CD4-positive, alpha-beta T cell (primary cell): ENCODE measurements around the gene DHODH. TPM values are rescaled to one million over a fixed set of nuclear protein-coding genes. Genes with fewer than 3 reads are reported as not detected.

ENCODE experiments used
- ATAC-seq: fragments of 200-7000 bp; cut with Tn5 transposase; one replicate; pipeline ENCODE4 v1.10.0; 2022; ENCODE audit warnings: mild to moderate bottlenecking; ENCODE audit not compliant: poor library complexity
- CTCF ChIA-PET: fragments of 350-600 bp; sonication (Branson Sonifier 250); formaldehyde crosslinking; loops from one replicate; lab custom pipeline; 2021; ENCODE audit warnings: antibody characterized with exemption, inconsistent platforms; lab: Charles Lee
- POLR2A ChIA-PET: fragments of 350-600 bp; sonication (Branson Sonifier 250); formaldehyde crosslinking; loops from one replicate; lab custom pipeline; 2021; ENCODE audit warnings: antibody characterized with exemption, inconsistent platforms; lab: Charles Lee
- DNase-seq, 14 experiments: peaks; one replicate each; pipeline ENCODE4 v3.0.0-alpha.2; 2013 to 2020; ENCODE audit warnings: mixed read lengths in 2 of 14
- H3K27ac ChIP-seq, 2 donors: one replicate each; pipeline versions ENCODE4 v1.5.1 to v1.7.0; 2013; ENCODE audit warnings: low read length in 2 of 2, low read depth in 1 of 2, mild to moderate bottlenecking in 1 of 2
- H3K27me3 ChIP-seq, 2 experiments: 1 replicate in 1 of 2; 2 replicates in 1 of 2; pipeline versions ENCODE4 v1.6.1 to v1.7.0; 2013; ENCODE audit warnings: low read length in 2 of 2, control low read depth in 1 of 2, mild to moderate bottlenecking in 1 of 2, moderate library complexity in 1 of 2; ENCODE audit not compliant: insufficient read depth in 2 of 2, control insufficient read depth in 1 of 2
- H3K36me3 ChIP-seq: one replicate; pipeline ENCODE4 v1.6.1; 2013; ENCODE audit warnings: low read length, control low read depth; ENCODE audit not compliant: insufficient read depth
- H3K4me1 ChIP-seq: one replicate; pipeline ENCODE4 v1.6.1; 2013; ENCODE audit warnings: low read length, control low read depth; ENCODE audit not compliant: insufficient read depth
- H3K4me3 ChIP-seq: one replicate; pipeline ENCODE4 v1.5.1; 2013; ENCODE audit warnings: mild to moderate bottlenecking, low read length, moderate library complexity
- H3K9me3 ChIP-seq, 2 experiments: 1 replicate in 1 of 2; 2 replicates in 1 of 2; pipeline versions ENCODE4 v1.6.1 to v1.7.0; 2013; ENCODE audit warnings: low read length in 2 of 2, mild to moderate bottlenecking in 2 of 2, control low read depth in 1 of 2, moderate library complexity in 1 of 2; ENCODE audit not compliant: control insufficient read depth in 1 of 2, insufficient read depth in 1 of 2
- H3K27ac Mint-ChIP-seq: one replicate; pipeline ENCODE4 v1.8.0; 2020; ENCODE audit warnings: mixed read lengths
- H3K27me3 Mint-ChIP-seq: one replicate; pipeline ENCODE4 v1.8.0; 2021; ENCODE audit warnings: mixed read lengths
- H3K36me3 Mint-ChIP-seq: one replicate; pipeline ENCODE4 v1.8.0; 2021; ENCODE audit warnings: low read depth, mixed read lengths
- H3K4me1 Mint-ChIP-seq: one replicate; pipeline ENCODE4 v1.8.0; 2021; ENCODE audit warnings: low read depth, mixed read lengths
- H3K4me3 Mint-ChIP-seq: one replicate; pipeline ENCODE4 v1.8.0; 2020; ENCODE audit warnings: mild to moderate bottlenecking, mixed read lengths
- H3K9me3 Mint-ChIP-seq: one replicate; pipeline ENCODE4 v1.8.0; 2020; ENCODE audit warnings: mixed read lengths
- CTCF ChIP-seq: fragments of 200-600 bp; IDR thresholded peaks from one replicate; pipeline ENCODE4 v1.8.0; 2022; ENCODE audit warnings: antibody characterized with exemption, mild to moderate bottlenecking
- intact Hi-C, 2 experiments: fragments of 100-400 bp; cut with DNase I in 1 of 2; cut with micrococcal nuclease in 1 of 2; formaldehyde crosslinking; loops; one replicate each; pipeline versions ENCODE4 v1.15.1 to v1.9.0; 2023 to 2025; cut with DNase I, micrococcal nuclease
- total RNA-seq, 174 experiments: library from RNA in 2 of 174; stranded (reverse) in 2 of 174; gene quantifications; one replicate each; pipeline ENCODE4 v1.2.3 and lab custom pipeline; 2021 to 2026

Gene DHODH
- total RNA-seq, 2 experiments from 2014 or later: 2.5 to 2.7 TPM

- Histone ChIP-seq H3K9me3 (no peaks in the 10 kb centered on the region), H3K36me3 (no peaks in the 10 kb centered on the region), H3K4me3 (no peak overlapping the region), H3K27ac (no peak overlapping the region), H3K4me1 (peaks cover 6% of the 10 kb centered on the region), H3K27me3 (no peaks in the 10 kb centered on the region)
- H3K4me1 Mint-ChIP-seq: peaks cover 5% of the 10 kb centered on the region
- no peak overlapping the region for H3K27ac Mint-ChIP-seq
- POLR2A ChIA-PET: no interaction called here
- DNase-seq: no peak
- no peak for ATAC-seq
- H3K4me3 Mint-ChIP-seq: no peak overlapping the region
- H3K36me3 Mint-ChIP-seq: no peaks in the 10 kb centered on the region
- CTCF ChIA-PET: interaction anchor here (1.3 kb wide), 1 partner anchor 8 kb away, joined by 4 read pairs; no protein-coding TSS in a partner anchor
- no peak for TF ChIP-seq CTCF
- H3K27me3 Mint-ChIP-seq: no peaks in the 10 kb centered on the region
- H3K9me3 Mint-ChIP-seq: no peaks in the 10 kb centered on the region
- intact Hi-C loops: loop anchor here in 1 of 2 experiments (5.0 kb wide), 4 partner anchors 116 to 396 kb away; partner anchors contain the start of gene ATXN1L
Measured at GRCh38 chr16:71963125-71963875, 45.2 kb upstream of the DHODH start.

- peaks cover 5% of the 10 kb centered on the region for H3K4me1 Mint-ChIP-seq
- ATAC-seq: no peak
- H3K4me3 Mint-ChIP-seq: no peak overlapping the region
- H3K36me3 ChIP-seq: no peaks in the 10 kb centered on the region
- no peaks in the 10 kb centered on the region for H3K36me3 Mint-ChIP-seq
- no peaks in the 10 kb centered on the region for H3K27me3 ChIP-seq
- no peaks in the 10 kb centered on the region for H3K9me3 Mint-ChIP-seq
- H3K27ac Mint-ChIP-seq: no peak overlapping the region
- H3K4me3 ChIP-seq: no peak overlapping the region
- no peak for DNase-seq
- no peaks in the 10 kb centered on the region for H3K9me3 ChIP-seq
- H3K27ac ChIP-seq: no peak overlapping the region
- ChIA-PET POLR2A (no interaction called here), CTCF (no interaction called here)
- intact Hi-C loops: no loop called here
- H3K27me3 Mint-ChIP-seq: no peaks in the 10 kb centered on the region
- no peak for TF ChIP-seq CTCF
- H3K4me1 ChIP-seq: peaks cover 6% of the 10 kb centered on the region
Measured at GRCh38 chr16:71965223-71965622, 43.3 kb upstream of the DHODH start.

- H3K9me3 ChIP-seq: no peaks in the 10 kb centered on the region
- Mint-ChIP-seq H3K27ac (no peak overlapping the region), H3K4me3 (no peak overlapping the region), H3K27me3 (no peaks in the 10 kb centered on the region), H3K9me3 (no peaks in the 10 kb centered on the region), H3K4me1 (no peaks in the 10 kb centered on the region), H3K36me3 (no peaks in the 10 kb centered on the region)
- H3K36me3 ChIP-seq: no peaks in the 10 kb centered on the region
- ChIA-PET POLR2A (no interaction called here), CTCF (interaction anchor here (0.6 kb wide), 1 partner anchor 246 kb away, joined by 3 read pairs; no protein-coding TSS in a partner anchor)
- no peak for DNase-seq
- intact Hi-C loops: no loop called here
- no peaks in the 10 kb centered on the region for H3K27me3 ChIP-seq
- no peak for ATAC-seq
- peaks cover 6% of the 10 kb centered on the region for H3K4me1 ChIP-seq
- no peak overlapping the region for H3K27ac ChIP-seq
- no peak overlapping the region for H3K4me3 ChIP-seq
- no peak for TF ChIP-seq CTCF
Measured at GRCh38 chr16:71966932-71967331, 41.6 kb upstream of the DHODH start.
